ENCODE measurements around the gene SUCO.

DNA sequence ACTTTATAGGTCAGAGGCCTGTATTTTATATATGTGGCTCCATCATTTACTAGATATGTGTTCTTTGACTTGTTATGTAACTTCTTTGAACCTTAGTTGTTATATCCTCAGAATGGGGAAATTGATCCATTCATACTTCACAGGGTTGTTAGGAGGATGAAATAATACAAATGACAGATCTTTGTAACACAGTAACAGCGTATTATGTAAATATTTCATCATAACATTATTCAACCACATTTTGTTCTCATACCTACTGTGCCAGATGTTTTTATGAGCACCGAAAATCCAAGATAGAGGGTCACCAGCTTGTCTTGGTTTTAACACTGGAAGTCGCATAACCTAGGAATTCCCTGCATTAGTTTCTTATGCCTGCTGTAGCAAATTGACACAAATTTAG, 3.3 kb downstream of the SUCO start:
- TF ChIP-seq, protein P1, sequence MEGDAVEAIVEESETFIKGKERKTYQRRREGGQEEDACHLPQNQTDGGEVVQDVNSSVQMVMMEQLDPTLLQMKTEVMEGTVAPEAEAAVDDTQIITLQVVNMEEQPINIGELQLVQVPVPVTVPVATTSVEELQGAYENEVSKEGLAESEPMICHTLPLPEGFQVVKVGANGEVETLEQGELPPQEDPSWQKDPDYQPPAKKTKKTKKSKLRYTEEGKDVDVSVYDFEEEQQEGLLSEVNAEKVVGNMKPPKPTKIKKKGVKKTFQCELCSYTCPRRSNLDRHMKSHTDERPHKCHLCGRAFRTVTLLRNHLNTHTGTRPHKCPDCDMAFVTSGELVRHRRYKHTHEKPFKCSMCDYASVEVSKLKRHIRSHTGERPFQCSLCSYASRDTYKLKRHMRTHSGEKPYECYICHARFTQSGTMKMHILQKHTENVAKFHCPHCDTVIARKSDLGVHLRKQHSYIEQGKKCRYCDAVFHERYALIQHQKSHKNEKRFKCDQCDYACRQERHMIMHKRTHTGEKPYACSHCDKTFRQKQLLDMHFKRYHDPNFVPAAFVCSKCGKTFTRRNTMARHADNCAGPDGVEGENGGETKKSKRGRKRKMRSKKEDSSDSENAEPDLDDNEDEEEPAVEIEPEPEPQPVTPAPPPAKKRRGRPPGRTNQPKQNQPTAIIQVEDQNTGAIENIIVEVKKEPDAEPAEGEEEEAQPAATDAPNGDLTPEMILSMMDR (conservative IDR thresholded peaks at IDR 0.05; ENCODE audit: low read depth, low read length), result no peak
- TF ChIP-seq MXI1 (IDR thresholded peaks at IDR 0.05; ENCODE audit: borderline replicate concordance, low read depth, low read length) (no peak), RFX5 (IDR thresholded peaks at IDR 0.05; ENCODE audit: low read depth, low read length) (no peak), SMC3 (IDR thresholded peaks at IDR 0.05; ENCODE audit: low read depth, low read length) (no peak), RCOR1 (IDR thresholded peaks at IDR 0.05; ENCODE audit: insufficient replicate concordance, low read length) (no peak)
- TF ChIP-seq, protein P2, sequence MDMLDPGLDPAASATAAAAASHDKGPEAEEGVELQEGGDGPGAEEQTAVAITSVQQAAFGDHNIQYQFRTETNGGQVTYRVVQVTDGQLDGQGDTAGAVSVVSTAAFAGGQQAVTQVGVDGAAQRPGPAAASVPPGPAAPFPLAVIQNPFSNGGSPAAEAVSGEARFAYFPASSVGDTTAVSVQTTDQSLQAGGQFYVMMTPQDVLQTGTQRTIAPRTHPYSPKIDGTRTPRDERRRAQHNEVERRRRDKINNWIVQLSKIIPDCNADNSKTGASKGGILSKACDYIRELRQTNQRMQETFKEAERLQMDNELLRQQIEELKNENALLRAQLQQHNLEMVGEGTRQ (IDR thresholded peaks at IDR 0.05; ENCODE audit: low read depth, low read length), result no peak

All from IMR-90 (cell line).